H1 (cell line): ENCODE data around the gene WDR59.

Experiments used
- ASH2L ChIP-seq: fragments of 200-600, 300-600 bp; sonication (generic); IDR thresholded peaks from one replicate; pipeline ENCODE4 v1.7.1; 2017; ENCODE audit warnings: low read length
- EZH2 ChIP-seq: fragments of 200-600 bp; sonication (generic); IDR thresholded peaks from 2 replicates; pipeline ENCODE4 v1.7.1; 2012; ENCODE audit warnings: low read depth, mild to moderate bottlenecking, moderate library complexity, low read length, inconsistent platforms; ENCODE audit not compliant: severe bottlenecking
- JUND ChIP-seq: IDR thresholded peaks from 2 replicates; pipeline ENCODE4 v1.6.1; 2011; ENCODE audit warnings: mild to moderate bottlenecking, improper control_type of control experiment, low read length
- KDM1A ChIP-seq: fragments of 200-600, 300-600 bp; sonication (generic); IDR thresholded peaks from 2 replicates; pipeline ENCODE4 v1.7.1; 2016; ENCODE audit warnings: mild to moderate bottlenecking, low read length, borderline replicate concordance
- NRF1 ChIP-seq: IDR thresholded peaks from 2 replicates; pipeline ENCODE4 v1.6.1; 2011; ENCODE audit warnings: mild to moderate bottlenecking, low read depth, low read length, improper control_type of control experiment
- POLR2A ChIP-seq, 2 experiments: IDR thresholded peaks; 1 replicate in 1 of 2; 2 replicates in 1 of 2; pipeline ENCODE4 v1.6.1; 2011; ENCODE audit warnings: low read depth in 2 of 2, low read length in 2 of 2, mild to moderate bottlenecking in 2 of 2; ENCODE audit errors: control extremely low read depth in 1 of 2
- POLR2AphosphoS5 ChIP-seq: IDR thresholded peaks from 2 replicates; pipeline ENCODE4 v1.6.1; 2011; ENCODE audit warnings: low read depth, low read length
- TAF1 ChIP-seq: IDR thresholded peaks from 2 replicates; pipeline ENCODE4 v1.6.1; 2011; ENCODE audit warnings: mild to moderate bottlenecking, low read depth, low read length
- TCF12 ChIP-seq: IDR thresholded peaks from 2 replicates; pipeline ENCODE4 v1.6.1; 2011; ENCODE audit warnings: low read depth, mild to moderate bottlenecking, low read length
- TEAD4 ChIP-seq: IDR thresholded peaks from 2 replicates; pipeline ENCODE4 v1.6.1; 2012; ENCODE audit warnings: low read depth, low read length, inconsistent platforms, mixed read lengths
- ZNF274 ChIP-seq: IDR thresholded peaks from 2 replicates; pipeline ENCODE4 v1.7.0; 2012; ENCODE audit warnings: low read length, borderline replicate concordance; ENCODE audit errors: extremely low read depth
- TF ChIP-seq, protein P1 (sequence below), 3 experiments: IDR thresholded peaks; 1 replicate in 2 of 3; 2 replicates in 1 of 3; pipeline versions ENCODE4 v1.5.1 to v1.6.1; 2011; ENCODE audit warnings: low read length in 3 of 3, mild to moderate bottlenecking in 3 of 3, inconsistent platforms in 2 of 3, low read depth in 1 of 3, moderate library complexity in 1 of 3; ENCODE audit not compliant: insufficient read depth in 1 of 3; ENCODE audit errors: control extremely low read depth in 1 of 3

DNA sequence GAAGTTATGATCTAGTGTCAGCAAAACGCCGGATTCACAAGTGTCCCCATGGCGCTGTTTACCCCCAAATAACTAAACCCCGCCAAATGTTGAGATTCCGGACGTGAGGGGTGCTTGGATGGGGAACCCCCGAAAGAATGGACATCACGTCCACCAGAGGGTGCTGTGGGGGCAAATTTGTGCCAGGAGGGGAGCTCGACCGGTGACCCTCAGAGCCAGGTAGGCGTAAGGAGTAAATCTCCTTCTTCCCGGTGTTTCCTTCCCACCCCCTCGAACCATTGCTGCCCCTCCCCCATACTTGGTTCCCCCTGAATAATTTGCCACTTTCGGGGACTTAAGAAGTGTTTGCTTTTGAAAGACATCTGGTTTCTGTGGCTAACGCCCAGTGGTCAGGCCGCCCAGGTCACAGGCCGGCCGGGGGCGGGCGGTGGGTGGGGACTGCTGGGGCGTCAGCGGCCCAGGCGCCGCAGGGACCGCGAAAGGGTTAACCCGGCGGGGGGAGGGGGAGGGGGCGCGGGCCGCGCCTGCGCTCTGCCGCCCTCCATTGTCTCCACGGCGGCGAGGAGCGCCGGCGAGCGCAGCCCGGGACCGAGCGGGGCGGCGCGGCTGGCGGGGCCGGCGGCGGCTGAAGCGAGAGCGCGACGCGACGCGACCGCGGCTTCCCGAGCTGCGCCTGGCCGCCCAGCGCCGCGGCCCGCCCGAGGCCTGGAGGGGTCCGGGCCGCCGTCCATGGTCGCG, 13.7 kb upstream of the WDR59 start, which contains the start of gene ZNRF1:
- TF ChIP-seq, protein P1, sequence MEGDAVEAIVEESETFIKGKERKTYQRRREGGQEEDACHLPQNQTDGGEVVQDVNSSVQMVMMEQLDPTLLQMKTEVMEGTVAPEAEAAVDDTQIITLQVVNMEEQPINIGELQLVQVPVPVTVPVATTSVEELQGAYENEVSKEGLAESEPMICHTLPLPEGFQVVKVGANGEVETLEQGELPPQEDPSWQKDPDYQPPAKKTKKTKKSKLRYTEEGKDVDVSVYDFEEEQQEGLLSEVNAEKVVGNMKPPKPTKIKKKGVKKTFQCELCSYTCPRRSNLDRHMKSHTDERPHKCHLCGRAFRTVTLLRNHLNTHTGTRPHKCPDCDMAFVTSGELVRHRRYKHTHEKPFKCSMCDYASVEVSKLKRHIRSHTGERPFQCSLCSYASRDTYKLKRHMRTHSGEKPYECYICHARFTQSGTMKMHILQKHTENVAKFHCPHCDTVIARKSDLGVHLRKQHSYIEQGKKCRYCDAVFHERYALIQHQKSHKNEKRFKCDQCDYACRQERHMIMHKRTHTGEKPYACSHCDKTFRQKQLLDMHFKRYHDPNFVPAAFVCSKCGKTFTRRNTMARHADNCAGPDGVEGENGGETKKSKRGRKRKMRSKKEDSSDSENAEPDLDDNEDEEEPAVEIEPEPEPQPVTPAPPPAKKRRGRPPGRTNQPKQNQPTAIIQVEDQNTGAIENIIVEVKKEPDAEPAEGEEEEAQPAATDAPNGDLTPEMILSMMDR (IDR thresholded peaks at IDR 0.05; ENCODE audit: control extremely low read depth in 1 of 3, insufficient read depth in 1 of 3, low read depth in 1 of 3, low read length in 3 of 3), result peak; percentile 74 to 87 (median 80)
- TF ChIP-seq EZH2, result no peak
- TF ChIP-seq ZNF274, result no peak
- TF ChIP-seq TAF1, result 0 out of 2 replicates have a peak, but pooled peaks have one; percentile 31
- TF ChIP-seq KDM1A, result peak; percentile 95
- peak; percentile 46 for TF ChIP-seq NRF1
- TF ChIP-seq ASH2L, result peak; percentile 63
- peak; percentile 54 to 74 for TF ChIP-seq POLR2A (IDR thresholded peaks at IDR 0.05; ENCODE audit: control extremely low read depth in 1 of 2, low read depth in 2 of 2, low read length in 2 of 2)
- TF ChIP-seq JUND, result no peak
- 0 out of 2 replicates have a peak, but pooled peaks have one; percentile 5 for TF ChIP-seq TCF12
- 0 out of 2 replicates have a peak, but pooled peaks have one; percentile 48 for TF ChIP-seq TEAD4
- peak; percentile 28 for TF ChIP-seq POLR2AphosphoS5
